HL-60/S4 treated with retinoic acid at 250 ng/mL for 4 days and 3 days (cell line): Measurements from ENCODE around the gene ZNF222.

Source experiments
- in situ Hi-C: fragments of 300-500 bp; cut with MboI; formaldehyde crosslinking; loops from 2 replicates; pipeline ENCODE4 v1.7.0; 2022; ENCODE audit warnings: low sequenced_read_pairs

The ZNF222 gene

GRCh38 chr19:44051650-44052402 is 26.6 kb downstream of the ZNF222 start, which contains the start of gene ZNF223:
Gene ZNF223, plus strand, starts transcription at chr19:44052036. Its CDS starts 3,141 bp downstream, at chr19:44055177.
- in situ Hi-C loops: no loop called here

- in situ Hi-C loops: no loop called here
Measured at GRCh38 chr19:44055870-44056269, 30.7 kb downstream of the ZNF222 start.

GRCh38 chr19:44059229-44059628 is 34.0 kb downstream of the ZNF222 start:
- in situ Hi-C loops: no loop called here

GRCh38 chr19:44061038-44061437 is 35.9 kb downstream of the ZNF222 start:
- in situ Hi-C loops: no loop called here

- in situ Hi-C loops: no loop called here
Measured at GRCh38 chr19:44066305-44066704, 41.1 kb downstream of the ZNF222 start.

GRCh38 chr19:44069415-44069814 is 44.2 kb downstream of the ZNF222 start:
- in situ Hi-C loops: no loop called here

GRCh38 chr19:44071824-44072542 is 46.8 kb downstream of the ZNF222 start, which contains the start of gene ZNF284:
Gene ZNF284, plus strand, starts transcription at chr19:44072159. Its CDS starts 4,231 bp downstream, at chr19:44076390.
- in situ Hi-C loops: no loop called here

- in situ Hi-C loops: no loop called here
Measured at GRCh38 chr19:44072543-44073401, 47.6 kb downstream of the ZNF222 start.

- in situ Hi-C loops: no loop called here
Measured at GRCh38 chr19:44076325-44076724, 51.1 kb downstream of the ZNF222 start.
